ENCODE measurements around the gene BAIAP3.

Gene BAIAP3

DNA sequence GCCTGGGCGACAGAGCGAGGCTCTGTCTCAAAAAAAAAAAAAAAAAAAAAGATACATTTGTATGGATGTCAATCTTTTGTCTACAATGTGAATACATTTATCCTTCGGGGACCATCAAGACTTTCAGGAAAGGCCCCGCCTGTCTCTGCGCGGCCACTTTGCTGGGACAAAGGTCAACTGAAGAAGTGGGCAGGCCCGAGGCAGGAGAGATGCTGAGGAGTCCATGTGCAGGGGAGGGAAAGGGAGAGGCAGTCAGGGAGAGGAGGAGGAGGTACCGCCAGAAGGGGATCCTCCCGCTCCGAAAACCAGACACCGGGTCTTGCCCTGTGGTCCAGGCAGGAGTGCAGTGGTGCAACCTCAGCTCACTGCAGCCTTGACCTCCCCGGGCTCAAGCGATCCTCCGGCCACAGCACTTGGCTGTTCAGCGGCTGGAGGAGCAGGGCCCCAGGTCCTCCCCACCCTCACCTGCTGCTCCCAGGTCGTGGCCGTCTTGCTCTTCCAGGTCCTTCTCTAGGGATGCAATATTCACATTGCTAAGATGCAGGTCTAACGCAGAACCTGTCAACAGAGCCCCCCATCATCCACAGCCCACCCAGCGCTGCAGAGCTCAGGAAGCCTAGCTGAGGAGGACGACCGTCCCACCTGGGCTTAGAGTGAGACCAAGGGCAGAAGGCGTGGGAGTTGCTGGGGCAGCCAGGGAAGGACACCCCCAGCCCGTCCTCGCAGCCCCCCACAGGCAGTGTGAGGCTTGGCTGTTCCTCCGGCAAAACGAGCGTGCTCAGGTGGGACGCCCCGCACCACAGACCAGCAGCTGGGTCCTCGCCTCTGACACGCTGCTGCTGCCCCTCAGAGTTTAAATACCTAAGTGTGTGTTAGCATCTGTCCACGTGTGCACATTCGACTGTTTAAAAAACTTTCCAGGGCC is 37.9 kb downstream of the BAIAP3 start:
- DNase-seq, result no peak

DNA sequence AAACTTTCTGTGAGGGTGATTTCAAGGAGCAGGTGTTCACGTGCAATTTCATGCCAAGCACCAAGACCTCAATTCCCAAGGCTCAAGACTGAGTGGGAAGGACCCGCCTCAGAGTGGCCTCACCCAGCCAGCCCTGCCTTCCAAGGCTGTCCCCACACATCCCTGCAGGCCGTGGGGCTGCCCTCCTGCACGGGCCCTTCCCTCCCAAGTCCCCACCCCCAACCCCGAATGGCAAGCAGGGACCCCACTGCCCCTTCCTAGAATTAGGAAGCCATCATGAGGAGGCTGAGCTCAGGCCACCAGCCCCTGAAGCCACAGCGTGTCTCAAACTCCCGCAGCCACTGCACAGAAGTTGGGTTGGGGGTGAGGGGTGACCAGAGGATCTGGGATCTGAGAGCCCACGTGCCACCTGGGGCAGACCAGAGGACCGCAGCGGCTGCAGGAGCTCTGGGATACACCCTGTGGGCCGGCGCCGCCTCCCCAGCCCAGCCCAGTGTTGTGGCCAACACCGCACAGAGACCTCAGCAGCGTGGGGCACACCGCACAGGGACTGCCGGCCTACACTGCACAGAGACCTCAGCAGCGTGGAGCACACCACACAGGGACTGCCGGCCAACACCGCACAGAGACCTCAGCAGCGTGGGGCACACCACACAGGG is 39.0 kb downstream of the BAIAP3 start:
- DNase-seq, result no peak

DNA sequence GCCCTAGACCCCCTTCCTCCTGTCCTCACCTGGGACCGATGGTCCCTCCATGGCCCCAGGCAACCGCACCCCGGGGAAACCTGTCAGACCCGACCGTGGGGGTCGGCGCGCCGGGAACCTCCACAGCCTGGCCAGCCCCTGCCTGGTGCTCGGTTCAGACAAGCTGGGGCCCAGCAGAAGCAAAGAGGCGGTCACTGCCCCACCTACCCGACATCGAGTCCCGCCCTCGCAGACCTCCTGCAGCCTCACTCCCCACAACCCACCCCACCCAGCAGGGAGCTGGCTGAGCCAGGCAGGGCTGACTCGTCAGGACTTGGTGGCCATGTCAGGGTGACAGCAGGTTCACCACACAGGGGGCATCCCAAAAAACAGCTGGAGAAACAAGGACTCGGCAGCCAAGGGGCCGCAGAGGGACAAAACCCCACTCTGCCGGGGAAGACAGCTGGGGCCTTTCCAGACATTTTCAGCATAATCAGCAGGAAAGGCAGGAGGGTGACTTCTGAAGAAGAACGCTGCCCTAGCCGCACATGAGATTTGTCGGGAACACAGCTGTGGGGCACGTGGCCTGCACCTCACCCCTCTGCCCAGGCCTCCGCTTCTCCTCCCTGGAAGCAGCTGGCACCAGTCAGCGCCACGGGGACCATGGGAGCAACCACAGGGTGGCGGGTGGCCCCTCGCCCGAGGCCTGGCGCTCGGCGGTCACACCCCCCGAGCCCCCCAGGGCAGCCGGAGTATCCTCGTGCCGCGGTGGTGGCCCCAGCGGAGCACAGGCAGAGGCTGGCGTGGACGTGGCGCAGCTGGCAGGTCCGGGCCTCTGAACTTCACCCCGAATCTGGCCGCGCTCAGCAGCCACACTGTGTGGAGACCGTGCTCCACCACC is 41.2 kb downstream of the BAIAP3 start:
- no peak for DNase-seq

DNA sequence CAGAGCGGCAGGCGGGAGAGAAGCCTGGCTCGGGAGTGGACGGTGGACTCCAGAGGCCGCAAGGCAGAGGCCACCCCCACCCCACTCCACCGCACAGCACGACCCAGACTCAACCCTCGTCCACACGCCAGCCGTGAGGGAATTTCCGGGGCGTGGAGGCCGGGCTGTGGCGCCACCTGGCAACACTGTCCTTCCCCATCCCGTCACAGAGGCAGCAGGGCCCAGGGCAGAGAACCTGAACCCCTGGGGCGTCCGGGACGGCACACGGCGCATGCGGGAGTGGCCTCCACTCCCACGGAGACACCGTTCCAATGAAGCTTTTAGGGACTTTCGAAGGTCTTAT is 41.8 kb downstream of the BAIAP3 start:
- no peak for DNase-seq

DNA sequence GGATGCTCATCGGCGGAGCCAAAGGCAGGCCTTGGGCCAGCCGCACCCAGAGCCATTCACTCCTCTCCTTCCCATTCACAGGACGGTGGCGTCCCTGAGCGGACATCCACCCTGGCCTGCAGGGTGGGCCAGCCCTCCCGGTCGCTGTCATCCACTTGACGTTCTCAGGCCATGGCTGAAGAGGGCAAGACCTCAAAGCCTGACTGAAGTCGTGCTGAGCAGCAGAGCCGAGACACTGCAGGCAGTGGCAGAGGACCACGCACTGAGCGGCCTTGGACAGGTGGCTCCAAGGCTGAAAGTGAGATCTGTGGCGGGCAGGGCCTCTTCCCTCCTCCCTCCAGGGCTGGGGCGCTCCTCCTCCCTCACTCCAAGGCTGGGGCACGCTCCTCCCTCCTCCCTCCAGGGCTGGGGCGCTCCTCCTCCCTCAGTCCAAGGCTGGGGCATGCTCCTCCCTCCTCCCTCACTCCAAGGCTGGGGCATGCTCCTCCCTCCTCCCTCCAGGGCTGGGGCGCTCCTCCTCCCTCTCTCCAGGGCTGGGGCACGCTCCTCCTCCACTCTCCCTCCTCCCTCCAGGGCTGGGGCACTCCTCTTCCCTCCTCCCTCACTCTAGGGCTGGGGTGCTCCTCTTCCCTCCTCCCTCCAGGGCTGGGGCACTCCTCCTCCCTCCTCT is 42.4 kb downstream of the BAIAP3 start:
- DNase-seq, result no peak

DNA sequence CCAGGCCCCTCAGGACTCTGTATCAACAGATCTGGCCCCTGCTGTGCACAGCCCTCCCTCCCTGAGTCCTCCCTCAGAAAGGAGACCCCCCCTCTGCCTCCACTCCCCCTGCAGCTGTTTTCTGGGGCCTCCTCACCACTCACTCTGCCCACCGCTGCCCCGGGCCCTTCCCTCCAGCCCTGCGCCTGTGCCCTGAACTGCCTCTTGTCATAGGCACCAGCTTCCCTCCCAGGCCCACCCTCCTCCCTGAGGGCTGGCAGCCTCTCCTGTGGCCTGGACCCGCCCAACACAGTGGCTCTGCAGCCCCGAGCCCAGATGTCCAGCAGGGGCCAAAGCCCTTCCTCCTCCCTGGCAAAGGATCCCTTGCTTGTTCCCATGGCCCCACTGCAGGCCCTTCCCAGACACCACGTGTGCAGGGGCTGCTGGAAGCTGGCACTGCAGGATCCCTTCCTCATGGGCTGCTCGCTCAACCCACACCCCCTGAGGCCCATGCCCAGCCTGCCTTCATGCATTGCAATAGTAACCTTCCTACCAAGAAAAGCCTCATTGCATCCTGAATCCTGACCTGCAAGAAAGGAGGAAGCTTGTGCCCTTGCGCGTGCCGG is 44.1 kb downstream of the BAIAP3 start:
- no peak for DNase-seq

DNA sequence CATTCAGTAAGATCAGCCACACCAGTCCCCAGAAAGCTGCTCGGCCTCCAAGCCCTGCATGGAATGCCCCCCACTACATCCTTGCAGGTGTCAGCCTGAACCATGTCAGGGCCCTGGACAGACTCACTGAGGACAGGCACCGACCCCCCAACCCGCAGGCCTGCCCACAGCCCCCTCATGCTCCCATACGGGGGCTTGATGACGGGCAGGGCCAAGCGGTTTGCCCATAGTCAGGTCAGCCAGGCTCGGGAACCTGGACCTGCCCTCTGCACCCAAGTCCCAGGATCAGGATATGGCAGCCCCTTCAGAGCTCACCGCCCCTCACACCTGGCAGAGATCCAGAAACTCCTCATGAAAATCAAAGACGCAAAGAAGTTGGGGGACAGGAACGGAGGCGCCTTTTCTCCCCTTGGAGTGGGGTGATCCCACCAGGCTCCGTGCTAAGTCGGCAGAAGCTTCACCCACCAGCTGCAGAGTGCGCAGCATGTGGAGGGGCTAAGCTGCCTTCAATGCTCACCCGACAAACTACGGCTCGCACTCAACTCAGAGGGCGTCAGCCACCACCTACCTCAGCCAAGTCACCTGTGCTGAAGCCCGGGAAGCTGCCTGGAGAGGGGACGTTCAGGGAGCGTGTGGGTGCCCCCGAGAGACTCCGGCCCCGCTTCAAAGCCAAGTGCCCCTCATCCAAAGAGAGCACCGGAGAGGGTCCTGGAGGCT is 44.8 kb downstream of the BAIAP3 start:
- DNase-seq, result no peak

DNA sequence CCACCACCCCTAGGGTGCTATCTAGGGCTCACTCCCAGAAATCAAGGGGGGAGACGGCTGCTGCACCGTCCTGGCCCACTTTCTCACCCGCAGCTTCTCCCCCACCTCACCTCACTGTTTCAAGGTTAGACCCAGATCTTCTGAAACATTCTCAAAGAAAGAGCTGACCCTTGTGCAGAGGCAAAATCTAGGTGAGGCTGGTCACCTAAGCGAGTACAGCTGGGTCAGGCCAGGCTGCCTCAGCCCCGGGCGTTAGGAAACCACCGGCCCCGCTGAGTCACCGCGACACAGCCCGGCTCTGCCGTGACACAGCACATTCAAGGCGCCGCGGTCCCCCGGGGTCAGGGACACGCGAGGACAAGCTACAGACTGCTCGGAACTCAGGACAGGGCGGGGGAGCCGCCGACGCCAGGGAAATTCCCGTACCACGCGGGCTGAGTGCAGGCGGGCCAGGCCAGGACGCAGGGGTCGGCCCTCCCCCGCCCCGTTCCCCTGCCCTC is 45.4 kb downstream of the BAIAP3 start:
- DNase-seq, result no peak

DNA sequence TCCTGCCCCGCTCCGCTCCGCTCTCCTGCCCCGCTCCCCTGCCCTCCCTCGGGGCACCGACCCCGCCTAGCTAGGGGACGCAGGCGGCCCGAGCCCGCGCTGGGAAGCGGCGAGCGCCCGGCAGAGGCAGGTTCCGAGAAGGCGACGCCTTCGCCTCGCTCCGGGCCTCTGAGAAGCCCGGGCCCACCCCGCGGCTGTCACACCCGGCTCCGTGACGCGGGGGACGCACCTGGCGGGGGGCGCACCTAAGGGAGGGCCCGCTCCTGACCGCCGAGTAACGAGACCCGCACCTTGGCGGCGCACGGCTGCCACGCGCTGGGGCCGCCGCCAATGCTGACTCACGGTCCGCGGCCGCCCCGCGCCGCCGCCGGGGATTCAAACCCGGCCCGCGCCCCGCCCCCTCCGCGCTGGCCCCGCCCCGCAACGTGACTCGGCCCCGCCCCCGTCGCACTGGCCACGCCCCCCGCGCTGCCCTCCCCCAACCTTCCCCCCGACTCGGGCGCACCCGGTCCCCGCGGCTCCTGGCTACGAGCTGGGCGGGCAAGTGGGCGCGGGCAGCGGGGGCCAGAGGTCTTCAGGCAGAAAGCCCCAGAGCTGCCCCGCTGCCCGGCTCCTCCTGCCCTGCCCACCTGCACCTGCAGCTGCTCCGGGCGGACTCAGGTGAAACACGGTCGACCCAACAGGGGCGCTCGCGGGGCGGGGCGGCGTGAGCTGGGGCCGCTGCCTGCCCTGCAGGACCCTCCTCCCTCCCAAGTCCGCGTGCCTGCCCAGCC is 46.0 kb downstream of the BAIAP3 start:
- DNase-seq, result peak; percentile 8

DNA sequence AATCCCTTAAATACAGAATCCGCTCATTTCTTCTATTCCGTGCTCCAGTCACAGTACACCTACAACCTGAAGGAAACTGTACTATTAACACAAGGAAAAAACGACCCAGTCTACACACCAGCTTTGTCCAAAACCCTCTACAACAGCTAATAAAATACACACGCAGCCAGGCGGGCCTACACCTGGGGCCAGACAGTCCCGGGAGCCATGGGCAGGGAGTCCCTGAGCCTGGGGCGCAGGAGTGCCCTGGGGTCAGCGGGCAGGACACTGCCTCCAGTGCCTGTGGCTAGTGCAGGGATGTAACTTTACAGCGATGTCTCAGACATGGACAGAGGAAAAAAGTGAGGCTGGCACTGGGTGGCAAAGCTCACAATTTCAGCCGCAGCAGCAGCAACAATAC is 46.8 kb downstream of the BAIAP3 start:
- DNase-seq, result no peak

DNA sequence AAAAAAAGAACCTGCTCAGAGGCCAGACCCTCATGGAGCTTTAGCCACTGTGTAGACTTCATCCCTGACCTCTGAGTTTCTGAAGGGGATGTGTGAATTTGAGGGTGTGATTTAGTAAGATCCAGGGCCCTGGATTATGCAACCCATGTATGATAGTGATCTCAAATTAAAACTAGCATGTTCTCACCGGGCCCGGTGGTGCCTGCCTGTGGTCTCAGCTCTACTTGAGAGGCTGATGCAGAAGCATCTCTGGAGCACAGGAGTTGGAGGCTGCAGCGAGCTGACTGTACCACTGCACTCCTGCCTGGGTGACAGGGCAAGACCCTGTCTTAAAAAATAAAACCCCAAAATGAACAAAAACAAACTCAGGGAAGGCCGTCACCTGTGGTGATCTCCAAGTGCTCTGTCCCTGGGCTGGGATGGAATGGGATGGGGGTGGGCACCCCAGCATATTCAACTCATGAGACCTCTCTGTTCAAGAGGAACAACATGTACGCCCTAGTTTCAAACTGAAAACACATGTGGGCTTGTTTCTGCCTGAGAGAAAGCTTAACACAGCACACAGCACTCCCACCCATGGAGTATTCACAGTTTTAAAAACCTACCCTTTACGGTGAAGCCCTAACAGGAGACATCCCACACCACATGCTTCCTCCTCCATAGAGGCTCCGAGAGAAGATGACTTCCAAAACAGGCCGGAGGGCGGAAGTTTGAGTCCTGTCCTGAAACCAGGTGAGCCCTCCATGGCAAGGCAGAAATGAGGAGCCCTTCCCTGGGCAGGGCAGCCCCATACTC is 48.4 kb downstream of the BAIAP3 start:
- no peak for DNase-seq

DNA sequence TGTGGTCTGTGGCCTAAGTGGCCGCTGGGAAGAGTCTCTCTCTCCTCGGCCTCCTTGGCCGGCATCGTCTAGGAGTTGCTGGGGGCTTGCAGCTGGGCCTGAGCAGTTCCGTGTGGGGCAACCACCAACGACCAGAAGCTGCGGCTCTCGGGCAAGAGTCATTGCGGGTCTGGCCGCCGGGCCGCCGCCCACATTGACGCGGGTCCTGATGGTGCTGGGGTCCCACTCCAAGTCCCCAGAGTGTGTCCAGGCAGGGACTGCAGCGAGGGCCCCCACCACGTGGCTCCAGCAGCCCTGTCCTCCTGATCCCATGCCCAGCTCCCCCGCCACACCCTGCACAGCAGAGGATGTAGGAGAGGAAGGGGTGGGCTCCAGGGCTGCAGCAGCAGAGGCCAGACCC is 50.1 kb downstream of the BAIAP3 start:
- DNase-seq, result no peak

DNA sequence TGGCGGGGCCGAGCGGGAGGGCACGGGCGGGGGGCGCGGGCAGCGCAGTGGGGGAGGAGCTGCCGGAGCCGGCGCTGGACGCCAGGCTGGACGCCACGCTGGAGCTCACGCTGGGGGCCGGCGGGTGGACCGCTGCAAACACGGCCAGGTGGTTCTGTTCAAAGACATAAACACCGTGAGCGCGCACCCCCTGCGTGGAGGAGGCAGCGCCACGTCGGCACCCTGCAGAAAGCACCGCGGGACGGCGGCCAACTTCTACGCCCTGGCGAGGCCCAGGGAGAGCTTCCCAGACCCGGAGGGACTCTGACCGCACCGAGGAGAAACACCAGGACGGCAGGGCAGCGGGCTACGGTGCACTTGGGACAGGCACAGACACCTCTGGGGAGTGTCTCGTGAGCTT is 51.8 kb downstream of the BAIAP3 start:
- no peak for DNase-seq

DNA sequence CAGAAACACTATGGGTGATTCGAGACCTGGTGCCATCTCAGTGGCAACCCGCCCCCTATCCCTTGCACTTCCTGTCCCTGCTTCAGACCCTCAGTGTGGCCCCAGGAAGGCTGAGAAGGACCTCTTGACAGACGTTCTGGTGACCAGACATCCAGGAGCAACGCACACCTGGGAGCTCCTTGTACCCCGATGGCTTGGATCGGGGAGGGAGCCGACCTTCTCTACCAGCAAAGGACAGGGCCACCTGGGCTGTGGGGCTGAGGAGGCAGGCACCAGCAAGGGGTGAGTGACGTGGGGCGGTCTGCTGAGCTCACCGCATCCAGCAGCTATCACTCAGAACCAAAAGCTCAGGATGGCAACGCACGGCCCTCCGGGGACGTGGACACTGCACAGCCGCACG is 53.9 kb downstream of the BAIAP3 start:
- no peak for DNase-seq

DNA sequence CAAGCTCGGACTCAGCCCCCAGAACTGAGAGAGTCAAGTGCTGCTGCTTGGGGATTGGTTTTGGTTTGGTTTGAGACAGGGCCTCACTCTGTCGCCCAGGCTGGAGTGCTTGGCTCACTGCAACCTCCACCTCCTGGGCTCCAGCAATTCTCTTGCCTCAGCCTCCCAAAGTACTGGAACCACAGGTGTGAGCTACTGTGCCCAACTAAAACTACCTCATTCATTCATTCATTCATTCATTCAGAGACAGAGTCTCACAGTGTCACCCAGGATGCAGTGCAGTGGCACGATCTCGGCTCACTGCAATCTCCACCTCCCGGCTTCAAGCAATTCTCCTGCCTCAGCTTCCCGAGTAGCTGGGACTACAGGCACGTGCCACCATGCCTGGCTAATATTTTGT is 56.3 kb downstream of the BAIAP3 start:
- DNase-seq, result no peak

DNA sequence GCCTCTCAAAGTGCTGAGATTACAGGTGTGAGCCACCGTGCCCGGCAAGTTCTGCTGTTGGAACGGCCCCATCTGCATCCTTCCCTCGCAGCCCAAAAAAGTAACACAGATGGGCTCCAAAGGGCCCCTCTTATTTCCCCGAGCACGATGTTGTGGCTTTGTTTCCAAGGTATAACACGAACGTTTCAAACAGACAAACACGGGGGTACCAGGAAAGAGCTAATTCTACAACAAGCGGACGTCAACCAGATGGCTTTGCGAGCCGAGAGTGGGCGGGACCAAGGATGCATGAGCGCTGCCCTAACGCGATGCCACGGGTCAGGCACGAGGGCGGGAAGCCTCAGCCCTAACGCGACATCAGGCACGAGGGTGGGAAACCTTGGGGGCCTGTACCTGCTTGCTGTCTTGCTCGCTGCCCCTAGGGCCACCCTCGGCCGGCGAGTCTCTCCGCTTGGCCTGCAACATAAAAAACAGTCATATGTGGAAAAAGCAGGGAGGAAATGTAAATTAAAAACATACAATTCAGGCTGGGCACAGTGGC is 56.9 kb downstream of the BAIAP3 start:
- no peak for DNase-seq

DNA sequence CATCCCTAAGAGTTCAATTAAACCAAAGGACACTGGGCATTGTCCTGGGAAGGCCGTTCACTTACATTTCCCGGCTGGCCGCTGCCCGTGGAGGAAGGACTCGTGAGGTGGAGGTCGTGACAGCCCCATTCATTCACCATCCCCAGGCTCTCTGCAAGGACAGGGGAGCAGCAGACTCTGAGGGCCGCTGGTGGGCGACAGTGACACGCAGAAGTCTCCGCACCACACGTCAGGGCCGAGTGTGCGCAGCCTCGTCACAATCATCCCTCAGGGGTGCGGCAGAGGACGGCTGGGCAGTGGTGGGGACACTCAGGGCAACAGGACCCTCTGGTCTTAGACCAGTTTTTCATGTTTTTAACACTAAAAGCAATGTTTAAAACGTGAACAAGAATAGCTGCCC is 59.4 kb downstream of the BAIAP3 start:
- DNase-seq, result no peak

DNA sequence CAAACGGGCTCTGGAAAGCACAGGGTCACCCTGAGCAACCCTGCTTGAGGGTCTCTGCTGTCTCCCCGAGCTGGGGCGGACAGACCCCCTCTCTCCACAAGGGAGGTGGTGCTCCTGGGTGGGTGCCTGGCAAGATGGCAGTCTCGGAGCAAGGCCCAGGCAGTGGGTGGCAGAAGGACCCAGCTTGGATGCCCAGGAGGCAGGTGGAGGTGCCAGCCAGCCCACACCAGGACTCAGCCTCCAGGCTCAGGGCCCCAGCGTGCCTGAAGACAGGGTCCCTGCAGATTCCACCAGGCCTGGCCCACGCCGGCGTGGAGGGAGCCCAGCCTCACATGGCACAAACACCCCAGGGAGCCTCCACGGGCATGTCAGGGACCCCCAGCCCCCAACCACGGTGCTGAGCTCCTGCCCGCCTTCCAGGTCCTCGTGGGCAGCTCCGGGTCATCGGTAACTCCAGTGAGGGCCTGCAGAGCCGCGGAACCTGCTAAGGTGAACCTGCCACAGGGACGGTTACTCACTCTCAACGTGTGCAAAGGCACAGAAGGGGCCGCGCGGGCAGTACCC is 60.2 kb downstream of the BAIAP3 start:
- no peak for DNase-seq

DNA sequence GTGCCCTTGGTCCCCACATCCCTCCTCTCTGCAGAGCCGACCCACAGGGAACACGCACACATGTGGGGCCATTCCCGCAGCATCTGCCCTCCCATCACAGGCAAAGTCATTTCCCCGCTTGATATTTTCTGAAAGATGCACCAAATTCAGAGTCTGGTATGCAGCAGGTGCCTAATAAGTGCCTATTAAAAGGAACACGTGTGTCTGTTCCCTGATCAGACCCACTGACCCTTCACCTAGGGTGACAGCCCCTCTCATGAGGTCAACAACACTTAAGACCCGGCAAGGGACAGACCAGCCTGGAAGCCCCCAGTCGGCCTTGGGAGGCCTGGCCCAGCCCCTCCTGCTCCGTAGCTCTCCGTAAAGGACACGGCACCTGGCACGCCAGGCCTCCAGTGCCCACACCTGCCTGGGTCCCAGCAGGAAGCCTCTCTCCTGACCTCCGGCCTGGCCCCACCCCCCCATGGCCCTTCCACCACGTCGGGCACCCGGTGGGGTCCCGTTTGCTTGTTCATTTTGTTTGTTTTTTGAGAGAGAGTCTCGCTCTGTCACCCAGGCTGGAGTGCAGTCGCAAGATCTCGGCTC is 61.0 kb downstream of the BAIAP3 start:
- DNase-seq, result no peak
